Fibroblast of skin of left quadriceps (primary cell): ENCODE results near the gene FES.
A peak's percentile ranks its signal among the peaks of the same experiment; 100 is the strongest.

Experiments
- DNase-seq, 2 experiments: peaks; one replicate each; pipeline ENCODE4 v3.0.0-alpha.2; 2013; ENCODE audit warnings: low read depth in 2 of 2

The FES gene

GRCh38 chr15:90930861-90931574, 46.7 kb downstream of the FES start:
- DNase-seq, result no peak

DNA sequence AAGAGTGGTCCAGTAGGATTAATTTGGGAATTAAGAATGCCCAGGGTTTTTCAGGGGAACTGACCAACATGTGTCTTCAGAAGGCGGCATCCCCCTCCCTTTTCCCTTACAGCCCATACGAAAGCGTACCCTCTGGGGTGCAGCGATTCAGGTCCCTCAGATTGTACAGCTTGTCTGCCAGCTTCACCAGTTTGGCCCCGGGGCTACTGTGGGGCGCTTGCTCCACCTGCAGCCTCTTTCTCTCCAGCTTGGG, 47.2 kb downstream of the FES start:
- DNase-seq, result no peak

DNA sequence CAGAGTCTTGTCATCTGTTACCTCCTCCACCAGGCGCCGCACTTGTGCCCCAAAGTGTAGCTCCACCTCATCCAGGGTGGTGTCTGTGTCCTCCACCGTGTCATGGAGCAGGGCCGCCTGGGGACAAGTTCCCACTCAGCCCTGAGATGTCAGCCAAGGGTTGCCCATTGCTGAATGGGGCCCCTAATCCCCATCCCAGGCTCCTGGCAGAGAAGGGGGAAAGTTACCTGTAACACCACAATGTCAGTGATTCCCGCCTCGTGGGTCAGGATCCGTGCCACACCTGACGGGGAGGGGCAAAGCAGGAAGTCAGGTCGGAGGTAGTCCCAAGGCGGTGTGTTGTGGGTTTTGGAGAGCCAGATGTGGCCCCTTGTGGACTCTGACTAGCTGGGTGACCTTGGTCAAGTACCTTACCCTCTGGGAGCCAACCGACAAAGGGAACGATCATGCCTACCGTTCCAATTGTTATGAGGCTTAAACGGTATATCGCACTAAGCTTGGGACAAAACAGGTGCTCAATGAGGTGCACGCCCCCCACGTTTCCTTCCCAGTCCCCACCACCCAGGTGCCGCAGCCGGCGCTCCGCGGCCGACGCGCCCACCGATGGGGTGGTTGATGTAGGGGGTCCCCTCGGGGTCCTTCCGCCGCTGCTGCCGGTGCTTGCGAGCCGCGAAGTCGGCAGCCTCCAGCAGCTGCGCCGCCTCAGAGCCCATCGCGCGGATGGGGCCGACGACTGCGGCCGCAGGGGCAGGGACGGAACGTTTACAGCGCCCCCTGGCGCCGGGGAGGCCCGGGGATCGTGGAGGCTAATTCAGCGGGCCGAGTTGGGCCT, 47.7 kb downstream of the FES start, which contains the start of gene HDDC3:
TSS of gene HDDC3 (minus strand) at position 722 of the 832 bp plus-strand sequence. CDS start at position 713, 9 bp downstream.
- DNase-seq, result peak; percentile 42 to 47

- DNase-seq, result no peak
These were observed 48.3 kb downstream of the FES start for GRCh38 chr15:90932660-90932991.

GRCh38 chr15:90933301-90933700, 49.0 kb downstream of the FES start:
- no peak for DNase-seq

GRCh38 chr15:90934256-90934948, 50.1 kb downstream of the FES start:
- DNase-seq, result peak; percentile 45 to 46

GRCh38 chr15:90934949-90935751, 50.8 kb downstream of the FES start, which contains the start of gene UNC45A:
TSS of gene UNC45A (plus strand) at chr15:90935285. CDS start at chr15:90935325, 40 bp downstream.
- DNase-seq, result peak; percentile 57 to 60

DNA sequence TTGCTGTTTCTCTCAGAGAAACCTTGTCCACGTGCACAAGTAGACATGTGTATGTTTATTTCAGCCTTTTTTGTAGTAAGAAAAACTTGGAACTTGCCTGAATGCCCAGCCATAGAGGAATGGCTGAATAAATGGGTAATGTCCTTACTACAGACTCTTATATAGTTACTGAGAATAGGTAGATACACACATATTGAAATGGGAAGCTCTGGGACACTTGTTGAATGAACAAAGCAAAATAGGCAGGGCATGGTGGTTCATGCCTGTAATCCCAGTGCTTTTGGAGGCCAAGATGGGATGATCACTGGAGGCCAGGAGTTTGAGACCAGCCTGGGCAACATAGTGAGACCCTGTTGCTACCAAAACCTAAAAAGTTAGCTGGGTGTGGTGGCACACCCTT, 52.5 kb downstream of the FES start:
- no peak for DNase-seq

DNA sequence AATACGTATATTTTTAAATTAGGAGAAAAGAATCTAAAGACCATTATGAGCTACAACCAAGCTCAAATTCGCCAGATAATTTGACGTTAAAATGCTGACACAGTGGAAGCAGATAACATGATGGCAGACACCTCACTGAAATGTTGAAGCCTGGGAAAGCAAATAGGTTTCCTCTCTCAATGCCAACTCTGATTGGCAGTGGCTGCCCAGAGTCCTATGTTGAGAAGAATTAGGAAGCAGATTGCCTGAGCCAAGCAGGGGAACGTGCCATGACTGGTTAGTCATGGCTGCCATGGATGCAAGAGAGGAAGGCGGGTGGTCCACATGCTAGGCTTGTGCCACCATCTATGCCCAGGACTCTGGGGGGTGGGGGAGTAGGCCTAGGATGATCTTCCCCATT, 54.0 kb downstream of the FES start:
- no peak for DNase-seq

- no peak for DNase-seq
These were observed 55.5 kb downstream of the FES start for GRCh38 chr15:90939756-90940155.

DNA sequence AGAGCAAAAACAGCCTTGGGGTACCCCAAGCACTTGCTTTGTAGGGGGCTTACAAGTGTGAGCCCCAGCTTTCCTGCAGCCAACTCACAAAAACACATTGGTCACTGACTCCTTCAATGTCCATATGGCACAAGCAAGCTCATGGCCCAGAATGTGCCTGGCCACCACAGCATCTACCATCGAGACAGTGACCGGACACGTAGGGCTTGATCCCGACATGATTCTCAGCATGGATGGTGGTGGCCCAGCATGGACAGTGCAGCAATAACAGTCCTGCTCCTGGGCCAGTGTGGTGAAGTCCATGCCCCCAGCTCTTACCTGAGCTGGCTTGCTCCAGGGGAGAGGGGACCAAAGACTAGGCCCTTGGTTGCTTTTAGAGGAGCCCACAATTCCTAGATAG, 56.7 kb downstream of the FES start:
- DNase-seq, result no peak

GRCh38 chr15:90942354-90943120, 58.2 kb downstream of the FES start:
- no peak for DNase-seq

DNA sequence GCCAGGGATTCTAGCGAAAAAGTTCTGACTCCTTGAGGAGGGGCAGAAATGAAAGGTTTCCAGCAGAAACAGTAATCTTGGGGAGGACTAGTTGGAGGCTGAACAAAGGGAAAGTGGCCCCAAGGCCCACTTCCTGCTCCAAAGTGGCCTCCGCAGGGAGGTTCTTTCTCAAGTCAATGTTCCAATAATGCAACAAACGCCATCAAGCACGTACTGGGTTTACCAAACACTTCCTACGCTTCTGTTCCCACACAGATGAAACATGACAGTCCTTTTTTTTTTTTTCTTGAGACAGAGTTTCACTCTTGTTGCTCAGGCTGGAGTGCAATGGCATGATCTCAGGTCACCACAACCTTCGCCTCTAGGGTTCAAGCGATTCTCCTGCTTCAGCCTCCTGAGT, 60.8 kb downstream of the FES start:
- DNase-seq, result no peak
